Gastroesophageal sphincter (tissue), 4 donors: Measurements from ENCODE around the gene ENOX1. TPM values are rescaled to one million over a fixed set of nuclear protein-coding genes. Genes with fewer than 3 reads are reported as not detected.
A peak's percentile ranks its signal among the peaks of the same experiment; 100 is the strongest.

Experiments
- ATAC-seq: fragments of 150-250 bp; one replicate; pipeline ENCODE4 v1.9.1; 2016; ENCODE audit warnings: mild to moderate bottlenecking, moderate library complexity
- H3K27ac ChIP-seq, 4 donors: fragments of 200-600 bp; sonication (generic) in 3 of 4; 1 replicate in 3 of 4; 2 replicates in 1 of 4; pipeline ENCODE4 v1.5.1; 2016 to 2019
- H3K27me3 ChIP-seq: fragments of 200-600 bp; sonication (generic); one replicate; pipeline ENCODE4 v1.5.1; 2019
- H3K36me3 ChIP-seq, 2 donors: fragments of 200-600 bp; sonication (generic); one replicate each; pipeline ENCODE4 v1.5.1; 2019; ENCODE audit warnings: control low read depth in 1 of 2
- H3K4me1 ChIP-seq, 3 donors: fragments of 200-600 bp; sonication (generic); 1 replicate in 2 of 3; 2 replicates in 1 of 3; pipeline ENCODE4 v1.5.1; 2016 to 2019; ENCODE audit warnings: control low read depth in 2 of 3
- H3K4me3 ChIP-seq, 2 donors: fragments of 200-600 bp; sonication (generic); one replicate each; pipeline ENCODE4 v1.5.1; 2019; ENCODE audit warnings: mild to moderate bottlenecking in 1 of 2, moderate library complexity in 1 of 2
- H3K9me3 ChIP-seq, 3 donors: fragments of 200-600 bp; sonication (generic); one replicate each; pipeline ENCODE4 v1.5.1; 2017 to 2019; ENCODE audit warnings: control low read depth in 2 of 3
- EP300 ChIP-seq: sonication (generic); formaldehyde crosslinking; IDR thresholded peaks from one replicate; pipeline ENCODE4 v1.6.1; 2017; ENCODE audit warnings: antibody characterized with exemption, mild to moderate bottlenecking
- POLR2A ChIP-seq, 2 donors: fragments of 450-650 bp; IDR thresholded peaks; one replicate each; pipeline ENCODE4 v1.6.1; 2017; ENCODE audit warnings: antibody characterized with exemption in 2 of 2, mild to moderate bottlenecking in 2 of 2, moderate library complexity in 1 of 2
- POLR2AphosphoS5 ChIP-seq: sonication (generic); formaldehyde crosslinking; IDR thresholded peaks from one replicate; pipeline ENCODE4 v1.6.1; 2017; ENCODE audit warnings: antibody characterized with exemption
- WGBS, 2 donors: methylation state at CpG; one replicate each; pipeline ENCODE4 v1.1.5; 2018; ENCODE audit warnings: low coverage in 1 of 2; 5-methylcytosine and 5-hydroxymethylcytosine counted together
- total RNA-seq, 4 donors: library from RNA; depleted of rRNA; stranded (reverse); fragments of >200 nt; gene quantifications; one replicate each; pipeline ENCODE4 v1.1.0, GENCODE V29; 2016
- TF ChIP-seq, protein P1 (sequence below), 4 experiments: fragments of 200-600 bp in 2 of 4; fragments of 450-650 bp in 2 of 4; sonication (generic) in 1 of 4; IDR thresholded peaks; one replicate each; pipeline ENCODE4 v1.5.1; 2017 to 2019; ENCODE audit warnings: antibody characterized with exemption in 4 of 4, mild to moderate bottlenecking in 2 of 4, moderate library complexity in 2 of 4

Gene ENOX1
- total RNA-seq, 4 donors from 2014 or later, result 1.8 to 11.6 (median 9.4) TPM

DNA sequence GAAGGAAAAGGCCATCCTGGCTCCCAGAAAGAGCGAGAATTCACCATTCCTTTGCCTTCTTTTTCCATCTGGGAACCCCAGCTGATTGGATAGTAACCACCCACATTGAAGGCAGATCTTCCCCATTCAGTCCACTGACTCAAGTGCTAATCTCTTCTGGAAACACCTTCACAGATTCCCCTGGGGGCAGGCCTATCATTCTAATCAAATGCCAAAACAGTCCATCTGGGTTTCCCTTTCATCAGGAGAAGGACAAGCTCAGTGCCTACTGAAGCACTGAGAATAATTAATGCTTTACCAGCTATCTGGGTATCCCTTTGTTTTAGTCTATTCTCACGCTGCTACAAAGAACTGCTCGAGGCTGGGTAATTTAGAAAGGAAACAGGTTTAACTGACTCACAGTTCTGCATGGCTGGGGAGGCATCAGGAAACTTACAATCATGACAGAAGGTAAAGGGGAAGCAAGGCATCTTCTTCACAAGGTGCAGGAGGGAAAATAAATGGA is 293.2 kb downstream of the ENOX1 start:
- no peaks in the 10 kb centered on the region for H3K9me3 ChIP-seq
- no peaks in the 10 kb centered on the region for H3K4me1 ChIP-seq
- no peak for ATAC-seq
- no peaks in the 10 kb centered on the region for H3K27me3 ChIP-seq
- no peaks in the 10 kb centered on the region for H3K36me3 ChIP-seq
- 100% methylated on average over 1 to 2 of the region's 3 CpGs for WGBS, 2 donors
- TF ChIP-seq POLR2A (IDR thresholded peaks at IDR 0.05), result no peak
- no peak for TF ChIP-seq EP300
- TF ChIP-seq POLR2AphosphoS5, result no peak
- TF ChIP-seq, protein P1, sequence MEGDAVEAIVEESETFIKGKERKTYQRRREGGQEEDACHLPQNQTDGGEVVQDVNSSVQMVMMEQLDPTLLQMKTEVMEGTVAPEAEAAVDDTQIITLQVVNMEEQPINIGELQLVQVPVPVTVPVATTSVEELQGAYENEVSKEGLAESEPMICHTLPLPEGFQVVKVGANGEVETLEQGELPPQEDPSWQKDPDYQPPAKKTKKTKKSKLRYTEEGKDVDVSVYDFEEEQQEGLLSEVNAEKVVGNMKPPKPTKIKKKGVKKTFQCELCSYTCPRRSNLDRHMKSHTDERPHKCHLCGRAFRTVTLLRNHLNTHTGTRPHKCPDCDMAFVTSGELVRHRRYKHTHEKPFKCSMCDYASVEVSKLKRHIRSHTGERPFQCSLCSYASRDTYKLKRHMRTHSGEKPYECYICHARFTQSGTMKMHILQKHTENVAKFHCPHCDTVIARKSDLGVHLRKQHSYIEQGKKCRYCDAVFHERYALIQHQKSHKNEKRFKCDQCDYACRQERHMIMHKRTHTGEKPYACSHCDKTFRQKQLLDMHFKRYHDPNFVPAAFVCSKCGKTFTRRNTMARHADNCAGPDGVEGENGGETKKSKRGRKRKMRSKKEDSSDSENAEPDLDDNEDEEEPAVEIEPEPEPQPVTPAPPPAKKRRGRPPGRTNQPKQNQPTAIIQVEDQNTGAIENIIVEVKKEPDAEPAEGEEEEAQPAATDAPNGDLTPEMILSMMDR (IDR thresholded peaks at IDR 0.05), result no peak
- no peak overlapping the region for H3K27ac ChIP-seq
- H3K4me3 ChIP-seq, result no peak overlapping the region

DNA sequence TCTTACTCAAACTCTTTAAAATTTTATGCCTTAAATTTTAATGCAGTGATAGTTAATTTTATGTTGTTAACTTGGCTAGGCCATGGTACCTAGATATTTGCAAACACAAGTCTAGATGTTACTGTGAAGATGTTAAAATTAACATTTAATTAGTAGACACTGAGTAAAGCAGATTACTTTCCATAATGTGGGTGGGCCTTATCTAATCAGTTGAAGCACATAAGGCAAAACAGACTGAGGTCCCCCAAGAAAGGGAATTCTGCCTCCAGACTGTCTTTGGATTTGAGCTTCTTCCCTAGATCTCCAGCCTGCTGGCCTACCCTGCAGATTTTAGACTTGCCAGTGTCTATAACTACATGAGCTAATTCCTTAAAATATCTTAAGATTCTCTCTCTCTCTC is 294.0 kb downstream of the ENOX1 start:
- Histone ChIP-seq H3K27ac (no peak overlapping the region), H3K4me1 (no peaks in the 10 kb centered on the region), H3K27me3 (no peaks in the 10 kb centered on the region), H3K9me3 (no peaks in the 10 kb centered on the region), H3K36me3 (no peaks in the 10 kb centered on the region), H3K4me3 (no peak overlapping the region)
- TF ChIP-seq EP300 (no peak), POLR2A (IDR thresholded peaks at IDR 0.05) (no peak), POLR2AphosphoS5 (no peak)
- TF ChIP-seq, protein P1 (IDR thresholded peaks at IDR 0.05), result no peak
- ATAC-seq, result no peak

DNA sequence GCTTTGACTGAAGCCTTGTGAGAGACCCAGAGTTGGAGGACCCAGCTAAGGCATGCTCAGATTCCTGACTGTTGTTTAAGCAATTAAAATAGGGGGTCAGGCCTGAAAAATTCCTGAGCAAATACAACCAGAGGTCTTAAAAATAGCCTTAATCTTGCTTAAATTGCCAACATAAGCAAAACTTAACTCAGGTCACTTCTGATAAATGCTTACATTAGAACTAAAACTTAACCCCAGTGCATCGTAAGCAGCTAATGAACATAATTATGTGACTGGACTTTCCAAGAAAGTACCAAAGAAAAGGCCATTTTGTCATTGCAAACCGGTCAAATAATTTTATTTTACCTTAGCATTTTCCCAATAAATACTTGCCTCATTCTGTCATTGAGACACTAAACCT is 294.5 kb downstream of the ENOX1 start:
- Histone ChIP-seq H3K27ac (no peak overlapping the region), H3K4me3 (no peak overlapping the region), H3K4me1 (peaks cover 0 to 3% (median 0%) of the 10 kb centered on the region in 3 donors), H3K36me3 (no peaks in the 10 kb centered on the region), H3K9me3 (no peaks in the 10 kb centered on the region), H3K27me3 (no peaks in the 10 kb centered on the region)
- TF ChIP-seq, protein P1 (IDR thresholded peaks at IDR 0.05), result no peak
- TF ChIP-seq POLR2A (IDR thresholded peaks at IDR 0.05), result no peak
- TF ChIP-seq POLR2AphosphoS5, result no peak
- no peak for TF ChIP-seq EP300
- WGBS, 2 donors, result 86 to 96% methylated on average over 2 of the region's 2 CpGs
- no peak for ATAC-seq

DNA sequence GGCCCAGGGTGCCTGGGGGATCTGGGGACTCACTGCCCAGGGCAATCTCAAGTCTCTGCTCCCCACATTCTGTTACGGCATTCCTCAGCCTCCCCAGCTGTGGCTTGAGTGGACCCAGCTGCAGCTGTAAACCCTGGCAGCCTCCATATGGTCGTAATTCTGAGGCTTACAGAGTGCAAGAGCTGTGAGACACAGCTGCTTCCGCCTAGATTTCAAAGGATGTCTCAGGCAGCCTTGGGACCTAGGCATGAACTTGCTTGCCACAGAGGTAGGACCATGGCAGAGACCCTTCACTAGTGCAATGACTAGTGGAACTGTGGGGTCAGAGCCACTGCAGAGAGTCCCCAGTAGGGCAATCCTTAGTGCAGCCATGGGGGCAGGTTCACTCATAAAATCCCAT is 297.5 kb downstream of the ENOX1 start:
- Histone ChIP-seq H3K27ac (no peak overlapping the region), H3K27me3 (no peaks in the 10 kb centered on the region), H3K9me3 (no peaks in the 10 kb centered on the region), H3K4me3 (no peak overlapping the region), H3K4me1 (peaks cover 0 to 15% (median 0%) of the 10 kb centered on the region in 3 donors), H3K36me3 (no peaks in the 10 kb centered on the region)
- no peak for ATAC-seq
- WGBS, 2 donors, result 89 to 100% methylated on average over 1 to 3 of the region's 3 CpGs
- no peak for TF ChIP-seq EP300
- TF ChIP-seq, protein P1 (IDR thresholded peaks at IDR 0.05), result no peak

DNA sequence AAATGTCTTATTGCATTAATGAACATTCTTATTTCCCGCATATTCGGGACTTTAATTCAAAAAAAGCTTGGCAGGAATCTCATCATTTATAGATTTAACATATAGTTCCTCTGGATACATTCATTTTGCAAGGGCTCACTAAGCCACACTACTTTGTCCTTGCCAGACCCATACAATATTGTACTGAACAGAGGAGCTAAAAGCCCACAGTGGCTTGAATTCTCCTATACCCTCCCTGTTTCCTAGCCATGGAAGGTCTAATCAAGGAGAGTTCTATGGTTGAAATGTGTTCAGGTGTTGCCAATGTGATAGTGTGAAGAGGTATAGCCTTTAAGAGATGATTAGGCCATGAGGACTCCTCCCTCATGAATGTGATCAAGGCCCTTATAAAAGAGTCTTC is 298.9 kb downstream of the ENOX1 start:
- H3K4me3 ChIP-seq, result no peak overlapping the region
- no peaks in the 10 kb centered on the region for H3K36me3 ChIP-seq
- TF ChIP-seq, protein P1 (IDR thresholded peaks at IDR 0.05), result no peak
- no peak for TF ChIP-seq POLR2AphosphoS5
- no peak for TF ChIP-seq POLR2A (IDR thresholded peaks at IDR 0.05)
- no peak for TF ChIP-seq EP300
- H3K9me3 ChIP-seq, result no peaks in the 10 kb centered on the region
- no peaks in the 10 kb centered on the region for H3K27me3 ChIP-seq
- H3K27ac ChIP-seq, result peak overlapping the region in 1 of 4 donors; percentile 21
- 48 to 68% methylated on average over 2 of the region's 2 CpGs for WGBS, 2 donors
- no peak for ATAC-seq
- H3K4me1 ChIP-seq, result peaks cover 0 to 15% (median 0%) of the 10 kb centered on the region in 3 donors
